ENCODE measurements around the gene TIMP3.
"Not testable (repeated sequence)": the region's sequence is repeated elsewhere in the genome, so short reads cannot be mapped to it uniquely, and the experiment has no call there.

Gene TIMP3

DNA sequence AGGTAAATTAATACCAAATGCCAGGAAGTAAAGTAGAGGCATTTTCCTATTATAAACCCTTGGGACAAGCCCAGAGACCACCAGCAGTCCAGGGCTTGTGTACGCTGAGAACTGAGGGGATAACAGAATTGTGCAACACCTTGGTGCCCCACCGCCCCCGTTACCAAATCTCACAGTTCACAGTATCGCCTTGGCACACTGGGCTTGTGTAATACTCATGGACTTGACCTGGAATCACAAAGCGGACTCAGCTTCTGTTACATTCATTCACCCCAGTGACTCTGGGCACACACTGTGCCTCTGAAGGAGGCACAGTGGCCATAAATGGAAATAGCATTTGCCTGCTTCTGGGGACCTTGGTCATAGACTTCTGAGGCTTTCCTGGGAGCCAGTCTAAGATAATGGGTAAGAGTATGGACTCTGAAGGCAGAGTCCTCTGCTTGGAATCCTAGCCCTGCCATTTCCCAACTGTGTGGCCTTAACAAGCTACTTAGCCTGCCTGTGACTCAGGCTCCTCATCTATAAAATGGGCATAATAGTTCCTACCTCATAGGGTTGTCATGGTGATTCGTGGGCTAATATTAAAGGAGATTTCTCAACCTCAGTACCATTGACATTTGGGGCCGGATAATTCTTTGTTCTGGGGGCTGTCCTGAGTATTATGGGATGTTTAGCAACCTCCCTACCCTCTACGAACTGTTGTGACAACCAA is 53.7 kb downstream of the TIMP3 start:
- Mint-ChIP-seq H3K36me3 (no peaks in the 10 kb centered on the region), H3K27ac (no peak overlapping the region), H3K4me1 (peaks cover 5% of the 10 kb centered on the region), H3K27me3 (peaks cover 5% of the 10 kb centered on the region), H3K9me3 (no peaks in the 10 kb centered on the region), H3K4me3 (no peak overlapping the region)
- no peak for DNase-seq (ENCODE audit: low spot score in 2 of 2)
- no peak for ATAC-seq (ENCODE audit: low read depth)

DNA sequence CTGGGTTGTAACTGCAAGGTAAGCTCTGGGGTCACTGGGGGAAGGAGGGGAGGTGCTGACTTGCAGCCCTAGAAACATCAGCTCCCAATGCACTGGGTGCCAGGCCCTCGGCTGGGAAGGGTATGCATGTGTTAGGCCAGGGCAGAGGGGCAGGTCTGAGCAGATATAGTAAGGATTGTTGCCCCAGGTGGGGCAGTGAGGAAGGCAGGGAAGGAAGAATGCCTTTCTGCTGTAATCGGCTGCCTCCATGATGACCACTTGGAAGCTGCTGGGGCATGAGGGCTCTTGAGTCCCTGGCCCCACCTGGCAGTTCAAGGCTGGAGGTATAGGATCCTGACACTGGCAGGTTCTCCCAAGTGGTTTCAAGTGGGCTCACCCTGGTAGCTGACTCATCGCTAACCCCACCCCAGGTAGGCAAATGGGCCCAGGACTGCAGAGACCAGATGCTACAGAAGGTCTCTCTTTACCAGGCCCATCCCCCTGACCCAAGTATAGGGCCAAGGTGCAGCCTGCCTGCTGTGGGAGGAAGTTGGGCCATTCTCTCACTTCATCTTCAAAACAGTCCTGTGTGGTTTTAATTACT is 56.7 kb downstream of the TIMP3 start:
- no peak for ATAC-seq (ENCODE audit: low read depth)
- H3K27me3 Mint-ChIP-seq: peaks cover 2% of the 10 kb centered on the region
- no peak for DNase-seq (ENCODE audit: low spot score in 2 of 2)
- no peaks in the 10 kb centered on the region for H3K9me3 Mint-ChIP-seq
- H3K36me3 Mint-ChIP-seq: no peaks in the 10 kb centered on the region
- H3K4me1 Mint-ChIP-seq: peaks cover under 1% of the 10 kb centered on the region
- H3K27ac Mint-ChIP-seq: no peak overlapping the region
- no peak overlapping the region for H3K4me3 Mint-ChIP-seq

DNA sequence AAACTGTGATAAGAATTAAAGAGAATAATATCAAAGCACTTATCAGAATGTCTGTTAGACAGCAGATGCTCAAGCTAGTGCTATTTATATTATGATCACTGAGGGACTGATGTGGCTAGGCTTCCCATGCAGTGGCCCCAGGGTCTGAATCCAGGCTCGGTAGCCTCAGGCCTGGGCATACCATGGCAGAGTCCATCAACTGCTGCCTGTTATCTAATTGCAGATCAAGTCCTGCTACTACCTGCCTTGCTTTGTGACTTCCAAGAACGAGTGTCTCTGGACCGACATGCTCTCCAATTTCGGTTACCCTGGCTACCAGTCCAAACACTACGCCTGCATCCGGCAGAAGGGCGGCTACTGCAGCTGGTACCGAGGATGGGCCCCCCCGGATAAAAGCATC is 57.5 kb downstream of the TIMP3 start:
- no peak for DNase-seq (ENCODE audit: low spot score in 2 of 2)
- H3K4me1 Mint-ChIP-seq: no peaks in the 10 kb centered on the region
- H3K27ac Mint-ChIP-seq: no peak overlapping the region
- no peak for ATAC-seq (ENCODE audit: low read depth)
- H3K9me3 Mint-ChIP-seq: no peaks in the 10 kb centered on the region
- H3K36me3 Mint-ChIP-seq: no peaks in the 10 kb centered on the region
- H3K4me3 Mint-ChIP-seq: no peak overlapping the region
- H3K27me3 Mint-ChIP-seq: peaks cover 2% of the 10 kb centered on the region

DNA sequence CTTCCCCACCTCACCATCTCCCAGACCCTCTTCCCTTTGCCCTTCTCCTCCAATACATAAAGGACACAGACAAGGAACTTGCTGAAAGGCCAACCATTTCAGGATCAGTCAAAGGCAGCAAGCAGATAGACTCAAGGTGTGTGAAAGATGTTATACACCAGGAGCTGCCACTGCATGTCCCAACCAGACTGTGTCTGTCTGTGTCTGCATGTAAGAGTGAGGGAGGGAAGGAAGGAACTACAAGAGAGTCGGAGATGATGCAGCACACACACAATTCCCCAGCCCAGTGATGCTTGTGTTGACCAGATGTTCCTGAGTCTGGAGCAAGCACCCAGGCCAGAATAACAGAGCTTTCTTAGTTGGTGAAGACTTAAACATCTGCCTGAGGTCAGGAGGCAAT is 58.2 kb downstream of the TIMP3 start:
- no peaks in the 10 kb centered on the region for H3K36me3 Mint-ChIP-seq
- no peak overlapping the region for H3K27ac Mint-ChIP-seq
- DNase-seq (ENCODE audit: low spot score in 2 of 2) (no peak), ATAC-seq (ENCODE audit: low read depth) (no peak)
- no peaks in the 10 kb centered on the region for H3K4me1 Mint-ChIP-seq
- no peak overlapping the region for H3K4me3 Mint-ChIP-seq
- peaks cover 2% of the 10 kb centered on the region for H3K27me3 Mint-ChIP-seq
- no peaks in the 10 kb centered on the region for H3K9me3 Mint-ChIP-seq

DNA sequence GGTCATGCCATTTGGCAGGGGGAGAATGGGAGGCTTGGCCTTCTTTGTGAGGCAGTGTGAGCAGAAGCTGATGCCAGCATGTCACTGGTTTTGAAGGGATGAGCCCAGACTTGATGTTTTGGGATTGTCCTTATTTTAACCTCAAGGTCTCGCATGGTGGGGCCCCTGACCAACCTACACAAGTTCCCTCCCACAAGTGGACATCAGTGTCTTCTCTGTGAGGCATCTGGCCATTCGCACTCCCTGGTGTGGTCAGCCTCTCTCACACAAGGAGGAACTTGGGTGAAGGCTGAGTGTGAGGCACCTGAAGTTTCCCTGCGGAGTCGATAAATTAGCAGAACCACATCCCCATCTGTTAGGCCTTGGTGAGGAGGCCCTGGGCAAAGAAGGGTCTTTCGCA is 59.8 kb downstream of the TIMP3 start:
- H3K9me3 Mint-ChIP-seq: no peaks in the 10 kb centered on the region
- H3K27ac Mint-ChIP-seq: no peak overlapping the region
- no peaks in the 10 kb centered on the region for H3K36me3 Mint-ChIP-seq
- DNase-seq (ENCODE audit: low spot score in 2 of 2) (no peak), ATAC-seq (ENCODE audit: low read depth) (no peak)
- no peak overlapping the region for H3K4me3 Mint-ChIP-seq
- no peaks in the 10 kb centered on the region for H3K4me1 Mint-ChIP-seq
- peaks cover 5% of the 10 kb centered on the region for H3K27me3 Mint-ChIP-seq

DNA sequence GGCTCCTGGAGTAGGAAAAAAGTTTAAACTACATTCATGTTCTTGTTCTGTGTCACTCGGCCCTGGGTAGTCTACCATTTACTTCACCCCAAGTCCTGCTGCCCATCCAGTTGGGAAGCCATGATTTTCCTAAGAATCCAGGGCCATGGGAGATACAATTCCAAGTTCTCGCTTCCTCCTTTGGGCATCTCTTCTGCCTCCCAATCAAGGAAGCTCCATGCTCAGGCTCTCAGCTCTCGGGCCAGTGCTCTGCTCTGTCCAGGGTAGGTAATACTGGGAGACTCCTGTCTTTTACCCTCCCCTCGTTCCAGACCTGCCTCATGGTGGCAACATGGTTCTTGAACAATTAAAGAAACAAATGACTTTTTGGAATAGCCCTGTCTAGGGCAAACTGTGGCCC is 60.6 kb downstream of the TIMP3 start:
- no peak for DNase-seq (ENCODE audit: low spot score in 2 of 2)
- H3K9me3 Mint-ChIP-seq: no peaks in the 10 kb centered on the region
- ATAC-seq (ENCODE audit: low read depth): no peak
- H3K4me1 Mint-ChIP-seq: no peaks in the 10 kb centered on the region
- no peak overlapping the region for H3K4me3 Mint-ChIP-seq
- peaks cover 3% of the 10 kb centered on the region for H3K27me3 Mint-ChIP-seq
- H3K27ac Mint-ChIP-seq: no peak overlapping the region
- no peaks in the 10 kb centered on the region for H3K36me3 Mint-ChIP-seq

DNA sequence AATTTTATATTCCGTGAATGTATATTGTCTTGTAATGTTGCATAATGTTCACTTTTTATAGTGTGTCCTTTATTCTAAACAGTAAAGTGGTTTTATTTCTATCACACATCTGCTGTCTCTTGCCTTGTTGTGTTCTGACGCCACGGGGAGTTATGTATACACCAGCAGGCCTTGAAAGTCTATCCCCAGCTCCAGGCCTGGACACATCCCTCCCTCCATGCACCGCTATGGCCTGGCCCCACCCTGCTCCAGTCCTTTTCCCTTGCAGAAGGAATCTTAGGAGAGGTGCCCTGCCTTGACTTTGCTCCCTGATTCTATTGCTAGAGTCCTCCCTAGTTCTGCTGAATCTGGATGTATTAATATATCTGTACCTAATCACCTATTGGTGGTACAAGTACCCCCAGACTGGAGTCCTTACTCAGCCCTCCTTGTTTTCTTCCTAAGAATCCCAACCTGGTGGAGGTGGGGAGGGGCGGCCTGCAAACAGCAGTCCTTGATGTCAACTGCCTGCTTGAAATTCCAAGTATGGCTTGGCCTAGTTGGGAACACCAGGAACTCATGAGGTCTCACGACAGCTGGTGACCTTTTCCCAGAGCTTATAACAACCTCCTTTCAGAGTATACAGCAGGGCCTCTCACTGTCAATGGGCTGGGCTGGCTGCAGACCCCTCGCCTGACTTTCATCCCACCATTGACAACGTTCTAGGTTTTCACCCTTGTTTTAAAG is 61.6 kb downstream of the TIMP3 start:
- ATAC-seq (ENCODE audit: low read depth): no peak
- peaks cover 1% of the 10 kb centered on the region for H3K9me3 Mint-ChIP-seq
- H3K27ac Mint-ChIP-seq: no peak overlapping the region
- H3K27me3 Mint-ChIP-seq: peaks cover 3% of the 10 kb centered on the region
- no peak overlapping the region for H3K4me3 Mint-ChIP-seq
- no peaks in the 10 kb centered on the region for H3K36me3 Mint-ChIP-seq
- no peaks in the 10 kb centered on the region for H3K4me1 Mint-ChIP-seq
- no peak for DNase-seq (ENCODE audit: low spot score in 2 of 2)

DNA sequence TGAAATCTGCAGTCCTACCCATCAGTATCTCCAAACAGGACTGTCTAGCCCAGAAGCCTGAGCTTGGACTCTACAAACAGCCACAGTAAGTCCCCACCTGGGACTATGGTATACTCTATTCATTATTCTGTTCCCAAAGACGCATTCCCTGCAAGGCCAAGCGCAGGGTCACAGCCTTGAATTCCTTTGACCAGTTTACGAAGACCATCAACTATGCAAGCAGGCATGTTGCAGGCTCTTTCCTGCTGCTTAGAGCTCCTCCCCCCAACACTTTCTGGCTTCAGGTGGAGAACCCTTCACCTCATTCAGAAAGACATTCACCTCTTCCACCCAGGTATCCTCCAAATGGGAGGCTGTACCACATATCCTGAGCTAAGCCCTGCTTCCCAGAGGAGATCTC is 62.5 kb downstream of the TIMP3 start:
- Mint-ChIP-seq H3K27ac (no peak overlapping the region), H3K4me3 (no peak overlapping the region), H3K4me1 (no peaks in the 10 kb centered on the region), H3K27me3 (peaks cover 4% of the 10 kb centered on the region), H3K9me3 (peaks cover 1% of the 10 kb centered on the region), H3K36me3 (no peaks in the 10 kb centered on the region)
- no peak for DNase-seq (ENCODE audit: low spot score in 2 of 2)
- no peak for ATAC-seq (ENCODE audit: low read depth)

DNA sequence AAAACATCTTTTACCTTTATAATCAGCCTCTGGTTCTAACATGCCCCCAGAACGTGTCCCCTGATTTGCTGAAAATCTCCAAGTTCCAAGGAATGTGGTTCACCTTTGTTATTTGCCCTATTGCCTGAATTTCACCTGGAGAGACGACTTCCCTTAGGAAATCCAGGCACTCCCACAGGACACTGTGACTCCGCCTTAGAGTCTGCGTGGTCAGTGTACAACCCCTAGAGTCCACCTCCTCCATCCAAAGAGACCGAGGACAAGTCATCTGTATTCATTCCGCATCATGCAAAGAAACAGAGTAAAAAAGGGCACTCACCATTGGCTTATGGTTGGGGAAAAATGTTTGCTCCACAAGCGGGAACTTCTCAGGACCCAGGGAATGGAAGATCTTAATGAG is 63.1 kb downstream of the TIMP3 start:
- DNase-seq (ENCODE audit: low spot score in 2 of 2): no peak
- no peaks in the 10 kb centered on the region for H3K36me3 Mint-ChIP-seq
- peaks cover 6% of the 10 kb centered on the region for H3K27me3 Mint-ChIP-seq
- H3K4me1 Mint-ChIP-seq: no peaks in the 10 kb centered on the region
- no peak overlapping the region for H3K4me3 Mint-ChIP-seq
- H3K27ac Mint-ChIP-seq: no peak overlapping the region
- ATAC-seq (ENCODE audit: low read depth): no peak
- peaks cover 1% of the 10 kb centered on the region for H3K9me3 Mint-ChIP-seq

DNA sequence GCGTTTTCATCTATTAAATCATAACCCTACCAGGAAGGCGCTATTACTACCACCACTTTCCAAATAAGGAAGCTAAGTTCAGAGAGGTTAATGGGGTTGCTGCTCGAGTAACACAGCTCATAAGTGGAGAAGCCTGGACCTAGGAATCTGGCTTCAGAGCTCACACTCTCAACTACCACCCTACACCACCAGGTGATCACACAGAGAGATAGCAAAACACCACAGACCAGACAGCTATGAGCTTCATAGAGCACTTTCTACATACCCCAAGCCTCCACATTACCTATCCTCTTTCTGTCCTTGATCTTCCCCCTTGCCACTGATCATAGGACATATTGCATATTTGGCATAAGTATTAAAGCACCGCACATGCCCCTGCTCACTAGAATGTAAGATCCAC is 65.4 kb downstream of the TIMP3 start:
- peaks cover 2% of the 10 kb centered on the region for H3K36me3 Mint-ChIP-seq
- no peak for DNase-seq (ENCODE audit: low spot score in 2 of 2)
- peaks cover 8% of the 10 kb centered on the region for H3K27me3 Mint-ChIP-seq
- H3K9me3 Mint-ChIP-seq: peaks cover 3% of the 10 kb centered on the region
- H3K4me1 Mint-ChIP-seq: no peaks in the 10 kb centered on the region
- no peak overlapping the region for H3K4me3 Mint-ChIP-seq
- H3K27ac Mint-ChIP-seq: no peak overlapping the region
- no peak for ATAC-seq (ENCODE audit: low read depth)

DNA sequence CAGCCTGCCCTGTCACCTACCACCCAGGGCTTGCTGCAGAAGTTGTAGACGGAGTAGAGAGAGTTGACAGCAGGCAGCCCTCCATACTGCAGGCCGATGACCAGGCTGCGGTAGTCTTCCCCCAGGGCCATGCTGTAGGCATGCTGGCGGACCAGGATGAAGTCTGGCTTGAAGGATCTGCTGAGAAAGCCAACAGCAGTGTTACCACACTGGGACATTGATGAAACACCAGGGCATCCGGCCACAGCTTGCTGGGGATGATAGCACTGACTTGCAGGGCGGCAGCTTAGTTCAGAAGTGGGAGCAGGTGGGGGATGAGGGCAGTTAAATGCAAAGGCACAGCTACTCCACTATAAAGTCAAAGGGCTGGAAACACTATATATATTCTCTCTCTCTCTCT is 67.4 kb downstream of the TIMP3 start:
- Mint-ChIP-seq H3K4me3 (no peak overlapping the region), H3K27me3 (peaks cover 11% of the 10 kb centered on the region), H3K36me3 (peaks cover 3% of the 10 kb centered on the region), H3K4me1 (no peaks in the 10 kb centered on the region), H3K27ac (no peak overlapping the region), H3K9me3 (peaks cover 4% of the 10 kb centered on the region)
- ATAC-seq (ENCODE audit: low read depth) (no peak), DNase-seq (ENCODE audit: low spot score in 2 of 2) (no peak)

DNA sequence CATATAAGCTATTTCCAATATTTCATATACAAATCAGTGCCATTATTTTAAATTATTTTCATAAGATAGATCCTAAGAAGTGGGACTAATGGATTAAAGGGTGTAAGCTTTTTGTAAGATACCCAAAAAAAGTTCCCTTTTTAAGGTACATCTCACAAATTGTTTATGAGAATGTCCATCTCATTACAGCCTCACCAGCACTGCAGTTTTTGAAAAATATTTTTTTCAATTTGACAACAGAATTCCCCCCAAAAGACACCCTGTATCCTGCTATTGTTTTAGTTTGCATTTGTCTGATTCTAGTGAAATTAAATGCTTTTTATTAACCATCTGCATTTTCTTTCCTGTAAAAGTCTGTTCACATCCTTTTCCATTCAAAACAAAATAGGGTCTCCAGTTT is 69.0 kb downstream of the TIMP3 start:
- ATAC-seq (ENCODE audit: low read depth) (no peak), DNase-seq (ENCODE audit: low spot score in 2 of 2) (no peak)
- H3K27me3 Mint-ChIP-seq: peaks cover 12% of the 10 kb centered on the region
- H3K4me3 Mint-ChIP-seq: no peak overlapping the region
- H3K9me3 Mint-ChIP-seq: peaks cover 4% of the 10 kb centered on the region
- H3K4me1 Mint-ChIP-seq: no peaks in the 10 kb centered on the region
- H3K36me3 Mint-ChIP-seq: peaks cover 3% of the 10 kb centered on the region
- no peak overlapping the region for H3K27ac Mint-ChIP-seq

DNA sequence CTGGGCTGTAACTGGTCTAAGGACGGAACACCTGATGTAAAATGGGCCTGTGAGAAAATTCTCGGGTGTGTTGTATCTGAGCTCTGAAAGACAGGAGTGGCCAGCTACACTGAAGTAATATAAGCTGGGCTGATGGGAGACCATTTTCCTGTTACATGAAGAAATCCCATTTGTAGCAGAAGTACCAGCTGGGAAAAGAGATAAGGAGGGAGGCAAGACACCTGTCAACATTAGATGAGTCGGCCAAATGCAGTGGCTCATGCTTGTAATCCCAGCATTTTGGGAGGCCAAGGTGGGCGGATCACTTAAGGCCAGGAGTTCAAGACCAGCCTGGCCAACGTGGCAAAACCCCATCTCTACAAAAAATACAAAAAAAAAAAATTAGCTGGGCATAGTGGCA is 72.1 kb downstream of the TIMP3 start:
- H3K4me3 Mint-ChIP-seq; H3K27ac Mint-ChIP-seq; H3K9me3 Mint-ChIP-seq; DNase-seq (ENCODE audit: low spot score in 2 of 2); H3K36me3 Mint-ChIP-seq; H3K4me1 Mint-ChIP-seq; ATAC-seq (ENCODE audit: low read depth): not testable (repeated sequence)
- H3K27me3 Mint-ChIP-seq: peaks cover 14% of the 10 kb centered on the region

DNA sequence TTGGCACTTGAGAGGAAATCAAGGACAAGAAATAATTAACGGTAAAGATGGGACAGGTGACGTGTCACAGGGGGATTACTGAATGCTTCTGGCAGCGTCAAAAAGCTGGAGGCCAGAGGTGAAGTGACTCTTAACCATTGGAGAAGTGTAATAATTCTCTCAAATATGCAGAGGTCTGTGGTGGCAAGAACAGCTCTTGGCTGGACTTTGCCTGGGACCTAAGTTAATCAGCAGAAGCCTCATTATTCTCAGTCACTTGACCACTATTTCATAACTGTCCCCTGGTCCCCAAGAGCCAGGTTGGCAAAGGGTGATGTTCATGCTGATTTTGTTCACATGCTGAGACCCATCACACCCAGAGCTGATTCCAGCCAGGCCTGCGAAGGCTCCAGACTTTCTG is 72.9 kb downstream of the TIMP3 start:
- Mint-ChIP-seq H3K27ac (no peak overlapping the region), H3K27me3 (peaks cover 11% of the 10 kb centered on the region), H3K9me3 (peaks cover 2% of the 10 kb centered on the region), H3K4me3 (no peak overlapping the region), H3K36me3 (peaks cover 3% of the 10 kb centered on the region), H3K4me1 (no peaks in the 10 kb centered on the region)
- ATAC-seq (ENCODE audit: low read depth) (no peak), DNase-seq (ENCODE audit: low spot score in 2 of 2) (no peak)

DNA sequence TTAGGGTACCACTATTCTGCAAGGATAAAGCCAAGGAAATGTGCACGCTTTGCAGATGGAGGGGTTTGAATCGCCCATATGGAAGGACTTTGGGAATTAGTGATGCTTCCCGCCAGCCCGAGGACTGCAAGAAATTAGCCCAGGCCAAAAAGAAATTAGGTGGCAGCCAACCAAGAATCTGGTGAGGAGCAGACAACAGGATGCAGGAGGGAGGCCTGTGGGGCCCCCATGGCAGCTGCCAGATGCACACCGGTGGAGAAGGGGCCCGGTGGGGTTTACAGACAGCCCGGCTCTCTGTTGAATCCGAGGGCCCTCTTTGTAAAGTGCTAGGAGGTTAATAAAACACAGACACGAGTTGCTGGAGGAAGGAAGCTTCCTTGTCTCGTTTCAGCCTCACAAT is 73.5 kb downstream of the TIMP3 start:
- no peak overlapping the region for H3K4me3 Mint-ChIP-seq
- ATAC-seq (ENCODE audit: low read depth) (no peak), DNase-seq (ENCODE audit: low spot score in 2 of 2) (no peak)
- peaks cover 2% of the 10 kb centered on the region for H3K9me3 Mint-ChIP-seq
- peaks cover 3% of the 10 kb centered on the region for H3K36me3 Mint-ChIP-seq
- H3K27ac Mint-ChIP-seq: no peak overlapping the region
- H3K27me3 Mint-ChIP-seq: peaks cover 12% of the 10 kb centered on the region
- no peaks in the 10 kb centered on the region for H3K4me1 Mint-ChIP-seq
